GM12873 (cell line): ENCODE results near the gene NEURL3.
A peak's percentile ranks its signal among the peaks of the same experiment; 100 is the strongest.

ENCODE experiments used
- TF ChIP-seq, protein P1 (sequence below): IDR thresholded peaks from 2 replicates; pipeline ENCODE4 v1.5.1; 2012; ENCODE audit warnings: low read depth, mild to moderate bottlenecking, moderate library complexity, low read length, control low read depth; ENCODE audit not compliant: insufficient read depth; ENCODE audit errors: missing control alignments

Gene NEURL3, protein sequence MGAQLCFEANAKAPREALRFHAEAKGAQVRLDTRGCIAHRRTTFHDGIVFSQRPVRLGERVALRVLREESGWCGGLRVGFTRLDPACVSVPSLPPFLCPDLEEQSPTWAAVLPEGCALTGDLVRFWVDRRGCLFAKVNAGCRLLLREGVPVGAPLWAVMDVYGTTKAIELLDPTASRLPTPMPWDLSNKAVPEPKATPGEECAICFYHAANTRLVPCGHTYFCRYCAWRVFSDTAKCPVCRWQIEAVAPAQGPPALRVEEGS

DNA sequence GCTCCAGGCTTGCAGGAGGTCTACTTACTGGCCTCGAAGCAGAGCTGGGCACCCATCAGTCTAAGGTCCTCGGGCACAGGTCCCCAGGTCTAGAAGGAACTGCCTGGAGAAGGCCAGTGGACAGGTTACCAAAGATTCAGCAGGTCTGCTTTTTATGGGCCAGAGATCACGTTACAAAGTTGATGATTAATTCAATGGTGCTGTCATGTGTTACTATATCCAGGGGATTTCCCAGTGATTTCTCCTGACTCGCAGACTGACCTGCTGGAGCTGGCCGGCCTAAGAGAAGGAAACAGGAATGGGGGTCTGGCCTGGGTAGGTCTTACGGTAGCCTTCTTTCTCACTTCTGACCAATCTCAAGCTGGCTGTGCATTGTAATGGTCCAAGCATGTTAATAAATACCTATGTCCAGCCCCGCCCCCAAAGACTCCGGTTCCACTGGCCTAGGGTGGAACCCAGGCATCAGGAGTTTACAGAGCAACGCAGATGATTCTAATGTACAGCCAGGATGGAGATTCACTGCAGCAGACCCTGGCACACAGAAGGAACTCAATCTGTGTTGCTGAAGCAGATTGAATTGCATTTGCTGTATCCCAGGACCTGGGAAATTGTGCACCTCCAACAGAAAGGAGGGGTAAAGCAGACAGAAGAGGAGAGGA is at the start of gene NEURL3:
TSS of gene NEURL3 (minus strand) at position 127 of the 659 bp plus-strand sequence. CDS start at position 56, 71 bp downstream.
- TF ChIP-seq, protein P1, sequence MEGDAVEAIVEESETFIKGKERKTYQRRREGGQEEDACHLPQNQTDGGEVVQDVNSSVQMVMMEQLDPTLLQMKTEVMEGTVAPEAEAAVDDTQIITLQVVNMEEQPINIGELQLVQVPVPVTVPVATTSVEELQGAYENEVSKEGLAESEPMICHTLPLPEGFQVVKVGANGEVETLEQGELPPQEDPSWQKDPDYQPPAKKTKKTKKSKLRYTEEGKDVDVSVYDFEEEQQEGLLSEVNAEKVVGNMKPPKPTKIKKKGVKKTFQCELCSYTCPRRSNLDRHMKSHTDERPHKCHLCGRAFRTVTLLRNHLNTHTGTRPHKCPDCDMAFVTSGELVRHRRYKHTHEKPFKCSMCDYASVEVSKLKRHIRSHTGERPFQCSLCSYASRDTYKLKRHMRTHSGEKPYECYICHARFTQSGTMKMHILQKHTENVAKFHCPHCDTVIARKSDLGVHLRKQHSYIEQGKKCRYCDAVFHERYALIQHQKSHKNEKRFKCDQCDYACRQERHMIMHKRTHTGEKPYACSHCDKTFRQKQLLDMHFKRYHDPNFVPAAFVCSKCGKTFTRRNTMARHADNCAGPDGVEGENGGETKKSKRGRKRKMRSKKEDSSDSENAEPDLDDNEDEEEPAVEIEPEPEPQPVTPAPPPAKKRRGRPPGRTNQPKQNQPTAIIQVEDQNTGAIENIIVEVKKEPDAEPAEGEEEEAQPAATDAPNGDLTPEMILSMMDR: no peak

DNA sequence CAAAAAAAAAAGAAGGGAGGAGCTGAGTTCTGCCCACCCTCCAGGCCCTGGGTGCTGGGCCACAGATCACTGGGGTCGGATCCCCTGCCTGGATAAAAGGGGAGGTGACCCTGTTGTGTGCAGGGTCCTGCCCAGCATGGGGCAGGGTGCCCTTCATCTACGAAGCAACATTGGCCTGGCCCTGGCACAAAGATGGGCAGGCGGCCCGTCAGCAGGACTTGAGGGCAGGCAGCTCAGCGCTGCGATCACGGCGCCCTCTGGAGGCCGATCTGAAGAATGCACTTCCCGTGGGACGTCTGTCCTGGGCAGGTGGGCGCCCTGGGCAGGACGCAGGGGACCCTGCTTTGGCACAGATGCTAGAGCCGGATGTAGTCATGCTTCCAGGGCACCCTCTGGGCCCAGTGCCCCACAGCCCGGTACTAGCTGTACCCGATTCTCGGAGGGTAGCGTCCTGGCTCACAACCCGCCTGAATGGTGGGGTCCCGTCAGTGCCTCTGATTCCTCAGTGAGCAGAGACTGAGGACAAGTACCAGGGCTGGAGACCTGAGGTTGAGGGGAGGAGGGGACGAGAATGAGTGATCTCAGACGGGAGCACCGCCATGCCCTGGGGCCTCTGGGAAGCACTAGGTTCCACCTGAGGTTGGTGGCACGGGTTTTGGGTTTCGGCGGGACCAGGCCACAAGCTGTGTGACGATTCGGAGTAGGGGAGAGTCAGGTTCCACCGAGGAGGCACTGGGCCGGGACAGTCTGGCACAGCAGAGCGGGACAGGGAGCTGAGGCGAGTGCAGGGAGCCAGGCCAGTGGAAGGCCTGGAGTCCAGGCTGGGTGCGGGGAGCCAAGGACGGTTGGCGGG is 49.4 kb upstream of the NEURL3 start:
- TF ChIP-seq, protein P1: peak; percentile 94

DNA sequence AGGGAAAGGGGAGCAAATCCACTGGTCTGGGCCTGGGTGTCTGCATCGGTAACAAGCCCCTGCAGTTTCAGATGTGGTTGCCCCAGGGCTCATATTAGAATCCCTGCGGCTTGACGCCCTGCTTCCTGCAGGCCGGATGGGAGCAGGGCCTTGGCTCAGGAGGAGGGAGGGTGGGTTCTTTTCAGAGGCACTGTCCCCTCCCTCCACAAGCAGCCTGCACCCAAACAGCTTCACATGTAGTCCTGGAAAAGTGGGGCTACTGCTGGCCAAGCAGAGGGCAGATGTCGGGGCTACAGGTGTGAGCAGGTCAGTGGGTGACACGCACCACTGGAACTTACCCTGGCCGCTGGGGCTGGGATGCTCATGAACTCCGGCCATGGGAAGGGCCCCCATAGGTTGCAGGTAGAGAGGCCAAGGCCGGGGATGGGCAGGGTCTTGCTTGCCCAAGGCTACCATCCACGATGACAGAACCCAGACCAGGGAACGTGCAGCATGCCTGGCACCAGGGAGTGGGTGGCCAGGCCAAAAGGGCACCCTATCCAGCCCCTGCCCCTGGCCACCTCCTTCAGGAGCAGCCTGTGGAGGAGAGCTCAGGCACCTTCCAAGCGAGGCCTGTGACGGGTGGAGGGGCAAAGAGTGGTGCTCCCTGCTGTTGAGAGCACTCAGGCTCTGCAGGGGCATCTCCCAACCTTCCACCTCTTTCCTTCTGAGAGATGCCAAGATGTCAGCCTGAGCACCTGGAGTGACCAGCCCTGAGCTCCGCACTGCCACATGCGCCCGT is 48.2 kb upstream of the NEURL3 start:
- TF ChIP-seq, protein P1: no peak

DNA sequence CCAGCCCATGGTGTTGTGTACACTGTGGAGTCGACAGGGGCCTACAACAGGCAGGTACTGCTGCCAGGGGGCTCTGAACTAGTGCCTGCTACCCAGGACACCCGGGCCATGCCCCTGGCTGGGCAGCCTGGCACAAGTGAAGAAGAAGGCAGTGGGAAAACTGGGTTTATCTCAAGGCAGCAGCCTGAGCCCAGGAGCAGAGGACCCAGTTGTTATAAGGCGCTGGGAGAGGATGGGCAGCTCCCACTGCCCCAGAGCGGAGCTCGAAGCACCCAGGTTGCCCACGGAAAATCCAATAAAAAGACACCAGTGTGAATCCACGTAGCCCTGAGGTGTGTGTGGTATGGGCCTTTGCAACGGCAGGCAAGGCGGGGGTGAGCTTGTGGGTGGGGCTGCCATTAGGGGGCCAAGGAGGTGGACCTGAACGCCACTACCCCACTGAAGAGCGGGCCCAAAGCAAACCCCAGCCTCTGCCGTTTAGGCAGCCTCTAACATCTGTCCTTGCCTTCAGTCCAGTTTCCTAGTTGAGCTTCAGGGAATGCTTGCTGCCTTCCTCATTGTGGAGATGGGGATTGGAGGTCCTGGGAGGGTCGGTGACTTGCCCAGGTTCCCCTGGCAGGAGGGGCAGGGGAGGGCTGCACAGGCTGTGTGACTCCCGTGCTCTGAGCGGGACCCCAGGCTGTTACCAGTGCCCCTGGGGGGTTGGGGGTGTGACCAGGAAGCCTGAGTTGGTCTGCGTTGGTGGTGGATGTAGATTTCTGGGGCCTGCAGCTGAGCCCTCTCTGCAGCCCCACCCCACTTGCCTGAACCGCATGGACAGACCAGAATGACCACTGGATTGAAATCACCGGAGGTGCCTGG is 47.4 kb upstream of the NEURL3 start:
- TF ChIP-seq, protein P1: no peak

DNA sequence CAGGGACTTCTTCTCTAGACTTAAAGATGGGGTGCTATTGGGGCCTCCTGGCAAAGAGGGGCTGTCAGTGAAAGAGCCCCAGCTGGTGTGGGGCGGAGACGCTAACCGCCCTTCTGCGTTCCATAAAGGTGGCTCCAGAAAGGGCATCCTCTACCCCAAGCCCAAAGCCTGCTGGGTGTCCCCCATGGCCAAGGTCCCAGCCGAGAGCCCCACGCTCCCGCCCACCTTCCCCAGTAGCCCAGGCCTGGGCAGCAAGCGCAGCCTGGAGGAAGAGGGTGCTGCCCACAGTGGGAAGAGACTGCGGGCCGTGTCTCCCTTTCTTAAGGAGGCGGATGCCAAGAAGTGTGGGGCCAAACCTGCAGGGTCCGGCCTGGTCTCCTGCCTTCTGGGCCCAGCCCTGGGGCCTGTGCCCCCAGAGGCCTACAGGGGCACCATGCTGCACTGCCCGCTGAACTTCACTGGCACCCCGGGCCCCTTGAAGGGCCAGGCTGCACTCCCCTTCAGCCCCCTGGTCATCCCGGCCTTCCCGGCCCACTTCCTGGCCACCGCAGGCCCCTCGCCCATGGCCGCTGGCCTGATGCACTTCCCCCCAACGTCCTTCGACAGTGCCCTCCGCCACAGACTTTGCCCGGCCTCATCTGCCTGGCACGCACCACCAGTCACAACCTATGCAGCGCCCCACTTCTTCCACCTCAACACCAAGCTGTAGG is 46.6 kb upstream of the NEURL3 start:
- TF ChIP-seq, protein P1: no peak
